HG03196 (cell line): ENCODE data around the gene PLCD3.
"Not testable (repeated sequence)": the region's sequence is repeated elsewhere in the genome, so short reads cannot be mapped to it uniquely, and the experiment has no call there.

Source experiments
- ATAC-seq: cut with Tn5 transposase; IDR thresholded peaks from one replicate; pipeline ENCODE4 v1.9.1; 2021; ENCODE audit not compliant: unreplicated experiment

PLCD3 gene

DNA sequence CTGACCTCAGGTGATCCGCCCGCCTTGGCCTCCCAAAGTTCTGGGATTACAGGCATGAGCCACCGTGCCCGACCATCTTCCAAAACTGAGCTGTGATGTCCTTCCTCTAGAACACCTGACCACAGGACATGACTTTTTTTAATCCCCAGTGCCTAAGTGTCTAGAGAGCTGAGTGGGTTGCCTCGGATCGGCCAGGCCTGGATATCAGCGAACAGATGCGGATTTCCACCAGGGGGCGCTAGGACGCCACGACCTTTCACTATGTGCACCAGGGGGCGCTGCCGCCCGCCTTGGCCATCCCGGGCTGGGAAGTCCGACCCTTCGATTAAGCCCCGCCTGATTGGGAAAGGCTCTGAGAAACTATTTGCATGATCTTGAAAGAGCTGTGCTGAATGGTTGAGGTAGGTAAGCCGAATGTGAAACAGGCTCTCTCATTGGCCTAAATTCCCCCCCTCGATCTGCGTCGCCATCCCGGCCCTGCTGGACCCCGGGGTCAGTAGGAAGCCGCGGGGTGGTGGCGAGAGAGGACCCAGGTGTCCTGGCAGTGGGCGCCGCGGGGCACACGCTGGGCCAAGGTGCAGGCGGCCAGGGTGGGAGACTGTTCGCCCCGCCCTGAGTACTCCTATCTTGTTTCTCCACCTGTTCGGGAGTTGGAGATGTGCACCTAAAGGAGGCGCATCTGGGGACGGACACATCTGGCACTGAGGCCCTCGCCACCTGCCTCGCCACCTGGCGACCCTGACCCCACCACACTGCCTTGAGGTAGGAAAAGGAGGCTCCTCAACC, 3.1 kb upstream of the PLCD3 start, which contains the start of gene ACBD4:
ACBD4 (plus strand) TSS at position 496 of the 786 bp plus-strand sequence. CDS start 458 bp downstream, outside the sequence.
- ATAC-seq = peak; percentile 69

DNA sequence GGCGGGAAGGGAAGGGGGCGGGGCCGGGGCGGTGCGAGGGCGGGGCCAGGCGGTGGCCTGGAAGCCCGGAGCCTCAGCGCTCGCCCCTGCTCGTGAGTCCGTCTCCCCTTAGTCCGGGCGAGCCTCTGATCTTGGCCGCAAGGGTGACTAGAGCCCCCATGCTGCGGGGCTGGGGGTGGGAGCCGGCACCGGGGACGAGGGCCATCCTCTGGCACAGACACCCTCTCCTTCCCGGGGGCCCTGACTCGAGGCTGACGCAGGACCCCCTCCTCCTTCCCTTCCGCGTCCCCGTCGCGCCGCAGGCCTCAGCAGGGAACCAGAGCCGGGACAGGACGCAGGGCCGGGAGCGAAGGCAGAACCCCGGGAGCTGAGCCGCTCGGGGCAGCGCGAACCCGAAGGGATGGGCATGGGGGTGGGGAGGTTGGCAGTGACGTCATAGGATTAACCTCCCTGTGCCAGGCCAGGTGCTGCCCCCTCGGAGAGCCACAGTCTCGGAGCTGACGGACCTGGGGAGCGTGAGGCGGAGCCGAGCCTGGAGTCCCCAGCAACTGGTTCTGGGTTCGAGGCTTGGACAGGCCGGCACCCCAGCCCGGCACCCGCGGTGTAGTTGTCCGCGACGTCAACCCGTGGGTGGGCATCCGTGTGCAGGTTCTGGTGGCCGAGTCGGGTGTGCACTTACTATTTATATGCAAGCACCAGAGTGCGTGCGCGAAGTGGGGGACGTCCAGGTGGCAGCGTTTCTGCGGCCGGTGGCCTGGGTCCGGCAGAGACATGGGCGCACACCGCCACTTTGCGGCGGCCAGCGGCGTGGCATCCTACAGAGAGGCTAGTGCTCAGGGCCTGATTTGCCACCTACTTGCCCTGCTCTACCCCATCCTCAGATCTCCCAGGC, 503 bp upstream of the PLCD3 start:
- no peak for ATAC-seq

DNA sequence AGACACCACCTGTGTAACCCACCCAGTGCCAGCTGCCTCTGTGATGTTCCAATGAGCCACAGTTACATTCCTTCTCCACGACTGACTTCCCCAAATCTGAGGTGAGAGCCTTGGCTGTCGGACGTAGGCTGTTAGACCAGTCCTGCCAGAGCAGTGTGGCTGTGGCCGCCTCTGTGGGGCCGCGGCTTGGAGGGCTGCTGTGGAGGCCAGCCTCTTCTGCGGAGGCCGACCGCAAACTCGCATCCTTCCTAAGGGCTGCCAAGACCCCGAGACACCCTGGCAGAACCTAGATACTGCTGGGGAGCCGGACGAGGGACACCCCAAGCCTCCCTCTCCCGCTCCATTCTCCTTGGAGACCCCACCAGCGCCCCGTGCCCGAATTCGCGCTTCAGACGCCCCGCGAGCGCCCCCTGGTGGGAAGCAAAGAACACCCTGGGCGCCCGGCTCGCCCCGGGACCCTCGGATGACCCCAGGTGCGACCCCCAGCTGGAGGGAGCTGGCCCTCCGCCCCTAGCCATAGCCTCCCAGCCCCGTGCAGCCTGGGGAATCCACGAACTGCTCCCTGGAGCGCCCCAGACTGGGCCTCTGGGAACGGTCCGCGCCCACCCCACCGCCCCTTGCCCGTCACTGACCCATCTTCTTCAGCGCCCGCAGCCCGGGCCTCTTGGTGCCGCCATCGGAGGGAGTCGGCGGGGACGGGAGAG, 547 bp downstream of the PLCD3 start:
- ATAC-seq = no peak

DNA sequence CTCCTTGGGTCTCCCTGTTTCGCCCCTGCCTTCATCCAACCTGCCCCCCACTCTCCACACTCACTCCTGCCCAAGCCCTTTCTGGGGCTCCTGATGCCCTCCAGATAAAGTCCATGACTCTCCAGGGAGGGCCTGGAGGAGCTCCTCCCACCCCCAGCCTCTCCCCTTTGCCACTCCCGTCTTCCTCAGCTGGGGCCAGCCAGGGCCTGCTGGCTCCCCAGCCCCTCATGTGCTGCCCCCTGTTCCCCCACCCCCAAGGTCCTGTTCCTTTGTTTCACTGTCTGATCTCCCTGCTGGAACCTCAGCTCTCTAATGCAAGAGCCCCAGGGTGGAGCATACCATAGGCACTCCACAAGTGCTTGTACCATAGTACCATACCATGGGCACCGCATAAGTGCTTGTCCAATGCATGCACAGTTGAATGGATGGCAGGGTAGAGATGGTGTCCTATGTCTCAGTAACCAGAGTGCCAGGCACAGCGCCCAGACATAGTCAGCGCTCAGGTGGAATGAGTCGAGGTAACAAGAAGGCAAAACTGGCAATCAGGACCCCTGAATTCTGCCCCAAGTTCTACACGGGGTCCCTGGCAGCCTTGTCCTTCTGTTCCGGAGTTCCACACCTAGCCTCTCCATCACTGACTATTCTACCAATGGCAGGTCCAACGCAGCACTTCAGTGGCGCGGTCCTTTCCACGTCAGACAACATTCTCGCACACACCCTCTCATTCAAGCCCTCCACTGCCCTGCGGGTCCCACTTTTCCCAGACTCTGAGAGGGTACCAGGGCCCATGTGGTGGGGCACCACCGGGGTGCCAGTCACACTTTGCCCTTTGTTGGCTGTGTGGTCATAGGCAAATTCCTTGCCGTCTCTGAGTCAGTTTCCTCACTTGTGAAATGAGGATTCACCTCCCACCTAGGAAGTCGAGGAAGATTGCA, 1.4 kb downstream of the PLCD3 start:
- no peak for ATAC-seq

DNA sequence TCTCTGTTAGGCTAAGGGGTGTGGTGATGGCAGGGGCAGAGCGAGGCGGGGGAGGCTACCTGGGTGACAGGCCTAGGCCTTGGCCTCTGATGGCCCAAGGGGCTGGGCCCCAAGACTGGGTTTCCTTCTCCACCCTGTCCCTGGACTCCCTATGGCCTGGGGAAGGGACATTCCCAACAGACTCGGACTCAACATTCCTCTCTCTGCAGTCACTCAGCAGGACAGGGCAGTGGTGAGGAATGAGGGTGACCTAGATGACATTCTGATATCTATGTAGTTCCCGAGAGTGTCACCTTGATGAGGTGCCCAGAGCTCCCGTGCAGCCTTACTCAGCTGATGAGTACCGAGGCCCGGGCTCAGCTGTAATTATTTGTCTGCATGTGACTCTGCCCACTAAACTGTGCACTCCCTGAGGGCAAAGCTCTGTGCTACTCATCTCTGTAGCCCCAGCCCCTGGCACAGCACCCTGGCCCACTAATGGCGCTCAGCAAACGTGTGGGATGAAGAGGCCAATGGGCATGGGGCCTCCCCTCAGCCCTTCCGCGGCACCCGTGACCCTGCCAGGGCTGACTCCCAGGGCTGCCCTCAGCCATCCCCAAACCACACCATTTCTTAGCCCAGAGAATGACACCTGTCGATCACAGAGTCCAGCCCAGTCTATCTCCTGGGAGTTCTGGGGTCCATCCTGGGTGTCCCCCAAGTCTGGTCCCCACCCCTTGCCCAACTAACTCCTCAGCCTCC, 2.2 kb downstream of the PLCD3 start:
- ATAC-seq = no peak

DNA sequence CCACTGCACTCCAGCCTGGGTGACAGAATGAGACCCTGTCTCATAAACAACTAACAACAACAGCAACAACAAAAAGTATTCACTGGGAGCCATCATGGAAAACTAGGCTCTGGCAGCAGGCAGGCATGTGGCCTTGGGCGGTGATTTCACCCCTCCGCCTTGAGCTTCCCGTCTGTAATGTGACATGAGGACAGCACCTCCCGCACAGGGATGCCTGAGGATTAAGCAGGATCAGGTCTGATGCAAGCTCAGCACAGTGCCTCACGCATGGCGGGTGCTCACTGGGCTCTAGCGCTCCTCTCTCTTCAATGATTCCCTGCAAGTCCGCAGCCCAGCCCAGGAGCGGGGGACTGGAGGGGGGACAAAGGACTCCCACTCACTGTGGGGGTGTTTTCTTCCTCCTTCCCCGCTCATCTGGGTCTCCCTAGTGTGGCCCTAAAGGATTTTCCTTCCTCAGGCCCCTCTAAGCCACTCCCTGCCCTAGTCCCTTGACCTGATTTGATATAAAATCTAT, 2.8 kb downstream of the PLCD3 start:
- no peak for ATAC-seq

DNA sequence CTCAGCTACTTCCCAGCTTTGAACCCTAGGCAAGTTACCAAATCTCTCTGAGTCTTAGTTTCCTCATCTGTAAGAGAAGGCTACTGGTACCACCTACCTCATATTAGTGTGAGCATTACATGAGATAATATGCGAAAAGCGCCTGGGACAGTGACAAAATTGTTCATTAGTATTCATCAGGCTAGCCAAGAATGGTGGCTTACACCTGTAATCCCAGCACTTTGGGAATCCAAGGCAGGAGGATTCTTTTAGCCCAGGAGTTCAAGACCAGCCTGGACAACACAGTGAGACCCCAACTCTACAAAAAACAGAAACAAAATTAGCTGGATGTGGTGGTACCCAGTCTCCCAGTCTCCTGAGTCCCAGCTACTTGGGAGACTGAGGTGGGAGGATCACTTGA, 3.3 kb downstream of the PLCD3 start:
- no peak for ATAC-seq

DNA sequence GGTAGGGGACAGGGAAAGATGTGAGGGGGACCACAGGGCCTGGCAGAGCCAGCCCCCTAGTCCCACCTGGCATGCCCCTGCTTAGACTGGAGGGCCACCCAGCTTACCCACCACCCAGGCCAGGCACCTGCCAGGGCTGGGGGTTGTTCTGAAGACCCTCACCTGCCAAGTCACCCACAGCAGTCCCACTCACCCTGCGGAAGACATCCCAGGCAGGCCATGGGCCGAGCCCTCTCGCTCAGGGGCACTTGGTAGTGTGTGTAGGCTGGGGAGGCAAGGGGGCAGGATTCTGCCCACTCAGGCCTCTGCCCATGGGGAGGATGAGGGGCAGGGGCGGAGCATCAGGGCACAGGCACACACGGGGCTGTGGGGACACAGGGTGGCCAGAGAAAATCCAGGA, 4.0 kb downstream of the PLCD3 start:
- ATAC-seq = no peak

DNA sequence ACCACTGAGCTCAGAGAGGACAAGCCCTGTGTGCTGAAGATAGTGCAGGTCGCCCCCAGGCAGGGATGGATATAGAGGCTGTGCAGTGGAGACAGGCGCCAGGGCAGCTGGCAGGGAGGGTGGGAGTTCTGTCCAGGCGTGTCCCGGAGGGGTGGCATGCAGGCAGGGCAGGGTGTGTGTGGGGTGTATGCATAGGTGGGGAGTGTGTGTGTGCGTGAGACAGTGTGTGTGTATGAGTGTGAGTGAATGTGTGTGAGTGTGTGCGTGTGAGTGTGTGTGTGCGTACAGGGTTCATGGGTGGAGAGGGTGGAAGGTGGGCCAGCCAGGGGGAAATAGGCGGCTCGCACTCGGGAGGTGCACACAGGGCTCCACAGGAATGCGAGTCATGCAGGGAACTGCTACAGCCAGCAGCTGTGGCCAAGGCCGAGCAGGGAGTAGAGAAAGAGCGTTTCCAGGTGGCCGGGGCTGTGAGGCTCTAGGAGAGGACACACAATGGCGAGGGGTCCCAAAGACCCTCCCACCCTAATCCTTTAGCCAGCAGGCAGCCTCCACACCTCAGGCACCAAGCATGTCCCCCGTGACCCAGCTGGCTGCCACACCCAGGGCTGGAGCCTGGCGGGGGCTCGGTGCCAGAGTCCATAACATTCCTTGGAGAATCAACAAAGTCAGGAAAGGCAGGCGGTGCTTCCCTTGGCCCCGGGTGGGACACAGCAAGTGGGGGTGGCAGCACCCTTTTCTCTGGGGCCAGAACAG, 4.6 kb downstream of the PLCD3 start:
- no peak for ATAC-seq

DNA sequence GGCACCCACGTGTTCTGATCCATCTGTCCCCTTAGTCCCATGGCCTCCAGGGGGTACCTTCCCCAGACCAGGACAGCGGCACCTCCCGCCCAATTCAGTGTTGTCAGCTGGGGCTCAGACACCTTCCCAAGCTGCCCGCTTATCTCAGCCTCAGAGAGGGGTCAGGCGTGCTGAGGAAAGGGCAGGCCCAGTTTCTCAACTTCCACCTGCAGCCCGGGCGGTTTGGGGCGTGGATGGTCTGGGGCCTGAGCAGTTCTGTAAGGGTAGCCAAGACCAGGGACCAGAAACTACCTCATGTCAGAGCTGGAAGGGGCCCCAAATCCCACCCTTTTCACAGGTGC, 5.1 kb downstream of the PLCD3 start:
- no peak for ATAC-seq

DNA sequence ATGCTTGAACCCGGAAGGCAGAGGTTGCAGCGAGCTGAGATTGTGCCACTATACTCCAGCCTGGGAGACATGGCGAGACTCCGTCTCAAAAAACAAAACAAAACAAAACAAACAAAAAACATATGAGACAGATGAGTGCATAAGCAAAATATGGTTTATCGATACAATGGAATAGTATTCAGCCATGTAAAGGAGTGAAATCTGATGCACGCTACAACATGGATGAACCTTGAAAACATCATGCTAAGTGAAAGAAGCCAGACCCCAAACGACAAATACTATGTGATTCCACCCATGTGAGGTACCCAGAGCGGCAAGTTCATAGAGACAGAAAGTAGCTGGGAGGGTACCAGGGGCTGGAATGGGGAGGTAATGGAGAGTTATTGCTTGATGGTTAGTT, 6.8 kb downstream of the PLCD3 start:
- ATAC-seq = no peak

DNA sequence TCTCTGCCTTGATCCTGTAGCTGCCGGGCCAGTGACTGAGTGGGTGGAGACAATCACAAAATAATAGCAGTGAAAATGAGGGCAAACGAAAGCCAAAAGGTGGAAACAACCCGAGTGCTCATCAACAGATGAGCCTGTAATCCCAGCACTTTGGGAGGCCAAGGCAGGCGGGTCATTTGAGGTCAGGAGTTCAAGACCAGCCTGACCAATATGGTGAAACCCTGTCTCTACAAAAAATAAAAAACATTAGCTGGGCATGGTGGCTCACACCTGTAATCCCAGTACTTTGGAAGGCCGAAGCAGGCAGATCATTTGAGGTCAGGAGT, 7.6 kb downstream of the PLCD3 start:
- ATAC-seq = not testable (repeated sequence)

DNA sequence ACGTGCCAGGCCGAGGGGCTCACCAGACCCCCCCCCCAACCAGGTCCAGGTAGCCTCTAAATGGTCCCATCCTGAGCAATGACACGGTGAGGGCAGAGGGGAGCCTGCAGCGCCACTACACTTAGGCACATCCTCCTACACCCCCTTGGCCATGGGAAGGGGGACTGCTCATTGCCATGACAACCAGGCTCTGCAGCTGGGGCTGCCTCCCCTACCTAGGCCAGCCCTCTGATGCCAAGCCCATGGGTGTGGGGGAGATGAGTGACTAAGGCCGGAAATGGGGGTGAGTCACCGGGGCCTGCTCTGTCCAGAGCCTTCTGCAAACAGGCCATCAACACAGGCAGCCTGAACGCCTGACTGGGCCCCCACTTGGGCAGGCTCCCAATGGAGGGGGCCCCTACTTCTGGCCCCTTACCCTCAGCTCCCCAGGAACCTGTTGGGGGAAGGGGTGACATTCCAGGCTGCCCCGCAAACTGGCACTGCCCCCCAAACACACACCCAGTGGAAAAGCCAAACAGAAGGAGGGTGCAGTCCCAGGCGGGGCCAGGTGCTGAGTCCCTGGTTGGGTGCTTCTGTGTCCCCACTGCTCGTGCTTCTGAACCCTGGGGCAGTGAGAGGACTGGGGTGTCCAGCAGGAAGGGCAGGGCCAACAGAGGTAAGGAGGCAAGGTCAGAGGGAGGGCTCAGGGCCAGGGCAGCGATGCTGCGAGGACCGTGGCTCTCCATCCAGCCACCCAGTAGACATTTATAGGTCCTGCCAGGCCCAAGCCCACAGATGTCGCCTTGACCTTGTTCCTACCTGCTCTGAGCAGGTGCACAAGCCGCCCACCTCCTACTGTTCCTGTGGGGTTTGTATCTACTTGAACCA, 8.2 kb downstream of the PLCD3 start:
- no peak for ATAC-seq

DNA sequence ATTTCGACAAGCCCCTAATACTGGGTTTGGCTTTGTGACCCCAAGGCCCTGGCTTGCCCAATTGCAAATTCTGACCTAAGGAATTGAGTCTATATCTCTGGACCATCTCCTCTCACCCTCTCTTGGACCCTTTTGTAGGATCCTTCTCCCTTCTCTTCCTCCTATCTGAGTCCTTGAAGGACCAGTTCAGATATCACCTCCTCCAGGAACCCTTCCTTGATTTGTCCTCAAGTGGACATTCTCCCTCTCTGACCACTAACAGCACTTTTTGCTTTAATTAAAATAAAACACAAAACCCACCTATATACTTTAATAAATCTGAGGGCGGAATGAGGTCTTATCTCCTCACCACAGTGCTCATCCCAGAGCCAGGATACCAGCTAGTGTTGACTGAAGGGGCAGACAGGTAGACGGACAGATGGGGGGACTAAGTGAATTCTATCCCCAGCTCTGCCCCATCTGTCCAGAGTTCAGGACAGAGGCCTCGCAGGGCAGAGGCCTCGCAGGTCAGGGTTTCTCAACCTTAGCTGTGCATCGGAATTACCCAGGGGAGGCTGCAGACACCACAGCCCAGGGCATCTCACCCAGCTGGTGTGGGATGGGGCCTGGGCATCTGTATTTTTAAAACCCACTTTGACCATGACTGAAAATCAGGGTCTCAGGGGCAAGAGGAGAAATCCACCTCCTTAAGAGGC, 9.1 kb downstream of the PLCD3 start:
- no peak for ATAC-seq

DNA sequence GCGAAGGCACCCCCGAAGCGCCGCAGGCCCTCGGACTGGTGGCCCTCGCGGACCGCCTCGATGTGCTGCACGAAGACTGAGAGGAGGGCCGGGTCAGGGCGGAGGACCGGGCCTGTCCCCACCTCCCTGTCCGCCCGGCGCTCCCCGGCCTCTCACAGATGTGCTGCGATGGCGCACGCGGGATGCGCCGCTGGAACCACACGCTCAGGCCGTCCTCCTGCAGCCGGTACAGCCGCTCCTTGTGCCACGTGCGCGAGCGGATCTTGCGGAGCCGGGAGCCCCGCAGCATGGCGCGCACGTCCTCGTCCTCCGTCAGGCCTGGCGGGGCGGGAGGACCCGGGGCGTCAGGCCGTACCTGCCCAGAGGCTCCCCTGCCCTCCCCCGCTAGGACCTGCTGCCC, 11.3 kb downstream of the PLCD3 start:
- no peak for ATAC-seq

DNA sequence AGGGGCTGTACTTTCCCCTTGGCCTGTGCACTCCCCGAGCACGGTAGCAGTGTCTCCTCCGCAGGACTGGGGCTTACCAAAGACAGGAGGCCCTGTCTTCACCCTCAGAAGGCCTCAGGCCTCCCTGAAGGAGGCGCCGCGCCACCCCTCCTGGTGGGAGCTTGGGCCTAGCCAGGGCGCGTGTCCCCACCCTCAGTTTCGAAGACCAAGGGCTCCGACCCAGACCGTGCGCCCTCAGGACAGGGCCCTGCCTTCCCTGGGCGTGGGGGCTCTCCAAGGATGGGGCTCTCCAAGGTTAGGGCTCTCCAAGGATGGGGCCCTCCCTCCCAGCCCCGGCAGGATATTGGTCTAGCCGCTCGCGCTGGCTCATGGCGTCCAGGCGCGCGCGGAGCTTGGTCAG, 11.8 kb downstream of the PLCD3 start:
- ATAC-seq = no peak

DNA sequence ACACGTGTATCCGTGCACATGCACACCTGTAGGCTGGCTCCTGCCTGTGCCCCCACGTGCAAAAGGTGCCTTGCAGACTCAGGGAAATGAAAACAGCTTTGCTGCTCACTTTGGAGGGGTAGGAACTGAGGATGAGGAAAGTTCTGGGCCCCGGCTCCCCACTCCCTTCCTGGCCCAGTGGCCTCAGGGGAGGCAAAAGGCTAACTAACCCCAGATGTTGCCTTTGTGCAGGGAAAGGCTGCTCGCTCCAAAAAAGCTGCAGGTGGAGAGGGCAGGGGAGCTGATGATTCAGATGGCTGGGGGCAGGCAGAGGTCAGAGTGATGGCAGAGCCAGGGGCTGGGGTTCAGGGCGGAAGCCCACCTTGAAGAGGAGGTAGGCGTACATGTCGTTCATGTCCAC, 12.4 kb downstream of the PLCD3 start:
- no peak for ATAC-seq

DNA sequence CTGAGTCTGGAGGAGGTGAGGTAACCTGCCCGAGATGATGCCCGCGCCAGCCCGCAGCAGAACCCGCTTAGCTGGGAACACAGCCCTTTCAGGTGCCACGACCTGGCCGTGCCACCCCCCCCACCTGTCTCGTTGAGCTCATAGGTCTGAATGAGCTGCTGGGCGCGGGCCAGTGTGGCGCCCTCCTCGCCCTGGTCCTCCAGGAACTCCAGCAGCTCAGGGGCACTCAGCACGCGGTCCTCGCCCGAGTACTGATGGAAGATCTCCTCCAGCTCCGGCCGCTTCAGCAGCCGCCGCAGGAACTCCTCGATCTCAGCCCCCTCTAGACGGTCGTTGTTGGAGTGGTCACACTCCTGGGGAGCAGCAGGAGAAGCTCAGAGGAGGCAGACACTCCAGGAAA, 13.6 kb downstream of the PLCD3 start:
- ATAC-seq = no peak
